Adipose tissue (tissue), 3 donors: ENCODE data around the gene GAS7. TPM values are rescaled to one million over a fixed set of nuclear protein-coding genes. Genes with fewer than 3 reads are reported as not detected.
"Not testable (repeated sequence)": the region's sequence is repeated elsewhere in the genome, so short reads cannot be mapped to it uniquely, and the experiment has no call there.

ENCODE experiments used
- H3K27ac ChIP-seq: one replicate; pipeline ENCODE4 v1.5.1; 2013; ENCODE audit warnings: low read depth, low read length
- WGBS, 3 donors: extraction: QIAGEN DNeasy Blood & Tissue Kit; methylation state at CpG; one replicate each; pipeline ENCODE4 v1.1.7; 2013; 5-methylcytosine and 5-hydroxymethylcytosine counted together
- polyA plus RNA-seq, 3 donors: library from polyadenylated mRNA; stranded (reverse); fragments of 200-250 nt; gene quantifications; one replicate each; pipeline ENCODE4 v1.2.3, GENCODE V29; 2013
- donor health status: healthy with polysubstance abuse.
- donor health status: Bipolar disorder and iron deficiency.
- donor health status: healthy.

The GAS7 gene
- polyA plus RNA-seq, 3 donors = 2.5 to 88.1 (median 16.4) TPM

GRCh38 chr17:10102817-10103216 lies 95.6 kb downstream of the GAS7 start:
- 66 to 85% (median 77%) methylated on average over 8 of the region's 8 CpGs for WGBS, 3 donors
- H3K27ac ChIP-seq = no peak overlapping the region

- 52 to 62% (median 59%) methylated on average over 8 of the region's 8 CpGs for WGBS, 3 donors
- no peak overlapping the region for H3K27ac ChIP-seq
Measured at GRCh38 chr17:10099051-10099571, 99.3 kb downstream of the GAS7 start.

GRCh38 chr17:10096596-10096995 lies 101.8 kb downstream of the GAS7 start:
- WGBS, 3 donors = 59 to 71% (median 62%) methylated on average over 8 of the region's 8 CpGs
- no peak overlapping the region for H3K27ac ChIP-seq

- 64 to 73% (median 68%) methylated on average over 8 of the region's 8 CpGs for WGBS, 3 donors
Measured at GRCh38 chr17:10095295-10095694, 103.1 kb downstream of the GAS7 start.

GRCh38 chr17:10094797-10095196 lies 103.6 kb downstream of the GAS7 start:
- WGBS, 3 donors = 47 to 64% (median 62%) methylated on average over 8 of the region's 8 CpGs
- no peak overlapping the region for H3K27ac ChIP-seq

More at GRCh38 chr17:10095295-10095694, 103.1 kb downstream of the GAS7 start:
- H3K27ac ChIP-seq = not testable (repeated sequence)

DNA sequence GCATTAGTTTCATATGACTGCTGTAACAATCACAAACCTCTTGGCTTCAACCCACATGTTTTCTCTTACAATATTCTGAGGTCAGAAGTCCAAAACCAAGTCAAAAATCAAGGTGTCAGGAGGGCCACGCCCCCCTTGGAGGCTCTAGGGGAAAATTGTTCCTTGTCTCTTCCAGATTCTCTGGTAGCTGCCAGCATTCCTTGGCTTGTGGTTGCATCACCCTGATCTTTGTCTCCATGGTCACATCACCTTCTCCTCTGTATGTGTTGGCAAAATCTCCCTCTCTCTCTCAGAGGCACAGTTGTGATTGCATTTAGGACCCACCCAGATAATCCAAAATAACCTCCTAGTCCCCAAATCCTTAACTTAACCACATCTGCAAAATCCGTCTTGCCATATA lies 105.8 kb downstream of the GAS7 start:
- WGBS, 3 donors = 77 to 90% (median 89%) methylated on average over 2 of the region's 2 CpGs

DNA sequence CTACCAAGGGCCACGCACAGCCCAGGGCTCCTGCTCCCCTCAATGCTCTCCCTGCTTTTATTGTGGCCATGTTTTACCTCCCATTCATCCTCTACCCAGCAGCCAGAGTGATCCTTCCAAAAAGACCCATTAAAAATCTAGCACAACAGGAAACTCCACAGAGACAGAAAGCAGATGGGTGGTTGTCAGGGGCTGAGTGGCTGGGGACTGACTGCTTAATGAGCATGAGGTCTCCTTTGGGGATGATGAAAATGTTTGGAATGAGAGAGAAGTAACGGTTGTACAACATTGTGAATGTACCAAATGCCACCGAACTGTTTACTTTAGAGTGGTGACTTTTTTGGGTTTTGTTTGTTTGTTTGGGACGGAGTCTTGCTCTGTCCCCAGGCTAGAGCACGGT lies 107.4 kb downstream of the GAS7 start:
- no peak overlapping the region for H3K27ac ChIP-seq
- 60 to 88% (median 77%) methylated on average over 5 of the region's 5 CpGs for WGBS, 3 donors

More for the DNA sequence above, 105.8 kb downstream of the GAS7 start:
- no peak overlapping the region for H3K27ac ChIP-seq

DNA sequence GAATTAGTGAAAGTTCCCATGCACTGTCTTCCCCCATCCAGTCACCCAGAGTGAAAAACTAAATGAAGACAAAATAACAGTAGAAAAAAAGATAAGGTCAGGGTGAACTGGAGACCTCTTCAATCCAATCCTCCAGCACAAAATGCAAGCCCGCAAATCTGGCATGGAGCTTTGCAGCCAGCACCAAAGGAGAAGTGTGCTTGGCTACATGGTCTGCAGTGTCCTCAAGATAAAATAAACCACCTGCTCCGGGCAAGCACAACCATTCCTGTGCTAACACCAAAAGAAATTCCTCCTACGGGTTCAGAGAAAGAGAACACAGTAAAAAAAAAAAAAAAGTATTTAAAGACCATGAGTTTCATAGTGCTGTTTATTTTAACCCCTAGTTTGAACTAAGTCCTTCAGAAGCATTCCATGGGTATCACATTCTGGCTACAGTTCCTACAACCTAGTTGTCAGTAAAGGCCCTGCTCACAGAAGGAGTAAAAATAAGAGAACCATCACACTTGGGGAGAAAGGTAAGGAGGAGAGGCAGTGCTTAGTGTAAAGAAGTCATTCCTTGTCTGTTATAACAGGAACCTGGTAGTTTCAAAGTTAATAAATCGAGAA lies 109.1 kb downstream of the GAS7 start:
- H3K27ac ChIP-seq = no peak overlapping the region
- WGBS, 3 donors = 49 to 56% (median 55%) methylated on average over 4 of the region's 4 CpGs

DNA sequence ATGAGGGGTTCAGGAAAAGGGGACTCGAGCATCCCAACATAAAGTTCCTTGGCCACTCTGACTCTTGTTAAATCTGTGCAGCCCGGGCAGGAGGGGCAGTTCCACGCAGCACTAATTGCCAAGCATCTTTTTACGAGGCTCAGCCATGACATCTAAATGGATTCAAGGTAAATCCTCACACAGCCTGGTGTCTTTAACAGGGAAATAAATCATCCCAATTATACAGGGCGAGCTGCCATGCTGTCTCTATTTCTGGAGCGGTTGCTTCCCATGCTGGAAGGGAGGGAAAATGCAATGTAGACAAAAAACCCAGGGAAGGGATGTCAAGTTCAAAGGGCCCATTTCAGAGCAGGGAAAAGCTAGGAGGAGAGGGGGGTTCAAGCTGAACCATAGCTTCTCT lies 110.0 kb downstream of the GAS7 start:
- 60 to 70% (median 65%) methylated on average over 6 of the region's 6 CpGs for WGBS, 3 donors
- H3K27ac ChIP-seq = no peak overlapping the region

DNA sequence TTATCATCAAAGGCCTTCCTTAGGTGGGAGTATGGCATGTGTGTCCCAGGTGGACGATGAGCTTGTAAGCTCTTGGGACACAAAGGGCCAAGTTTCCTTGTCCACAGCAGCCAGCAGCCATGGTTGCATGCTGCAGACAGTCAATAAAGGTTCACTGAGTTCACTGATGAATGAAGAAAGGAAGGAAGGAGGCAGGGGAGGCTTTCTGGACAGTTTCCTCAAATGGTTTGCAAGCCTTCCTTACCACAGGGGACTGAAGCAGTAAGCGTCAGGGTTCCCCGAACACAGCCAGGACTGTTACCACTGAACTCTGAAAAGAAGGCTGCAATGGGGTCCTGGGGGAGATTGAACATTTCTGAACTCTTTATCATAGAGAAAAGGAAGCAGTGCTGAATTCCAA lies 111.1 kb downstream of the GAS7 start:
- no peak overlapping the region for H3K27ac ChIP-seq
- WGBS, 3 donors = 10 to 54% (median 12%) methylated on average over 3 of the region's 3 CpGs

DNA sequence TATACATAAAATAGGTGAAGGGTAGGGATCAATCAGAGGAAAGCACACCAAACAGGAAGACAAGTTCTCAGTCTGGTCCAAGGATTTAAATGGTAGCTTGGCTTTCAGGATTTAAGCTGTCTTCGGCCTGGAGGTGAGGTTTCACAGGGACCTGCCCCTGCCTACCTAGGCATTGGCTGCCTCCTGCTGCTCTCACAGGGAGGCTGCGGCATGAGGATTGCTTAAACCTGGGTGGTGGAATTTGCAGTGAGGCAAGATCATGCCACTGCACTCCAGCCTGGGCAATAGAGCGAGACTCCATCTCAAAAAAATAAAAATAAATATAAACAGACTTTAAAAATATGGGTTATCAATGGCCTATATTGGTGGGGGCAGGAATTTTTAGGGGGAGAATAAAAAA lies 114.5 kb downstream of the GAS7 start:
- 90 to 95% (median 95%) methylated on average over 3 of the region's 3 CpGs for WGBS, 3 donors
- H3K27ac ChIP-seq = no peak overlapping the region

DNA sequence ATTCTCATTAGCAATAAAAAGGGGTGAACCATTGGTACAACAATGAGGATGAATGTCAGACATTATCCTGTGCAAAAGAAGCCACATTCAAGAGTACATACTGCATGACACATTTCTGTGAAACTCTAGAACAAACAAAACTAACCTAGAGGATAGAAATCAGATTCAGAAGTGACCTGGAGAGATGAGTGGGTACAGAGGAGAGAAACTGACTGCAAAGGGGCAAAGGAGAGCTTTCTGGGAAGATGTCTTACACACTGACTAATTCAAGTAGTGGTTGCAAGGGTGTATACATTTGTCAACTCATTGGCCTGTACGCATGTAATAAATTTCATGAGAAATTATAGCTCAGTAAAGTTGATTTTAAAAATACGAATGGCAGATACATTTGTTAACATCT lies 115.6 kb downstream of the GAS7 start:
- H3K27ac ChIP-seq = no peak overlapping the region
- 79 to 98% (median 96%) methylated on average over 2 of the region's 2 CpGs for WGBS, 3 donors

- WGBS, 3 donors = 70 to 77% (median 76%) methylated on average over 8 of the region's 8 CpGs
- no peak overlapping the region for H3K27ac ChIP-seq
Measured at GRCh38 chr17:10081571-10082169, 116.7 kb downstream of the GAS7 start.

- 73 to 80% (median 80%) methylated on average over 4 of the region's 4 CpGs for WGBS, 3 donors
Measured at GRCh38 chr17:10077561-10078299, 120.7 kb downstream of the GAS7 start.

GRCh38 chr17:10075919-10076318 lies 122.5 kb downstream of the GAS7 start:
- WGBS, 3 donors = 69 to 76% (median 73%) methylated on average over 4 to 5 of the region's 5 CpGs
- no peak overlapping the region for H3K27ac ChIP-seq

More at GRCh38 chr17:10077561-10078299, 120.7 kb downstream of the GAS7 start:
- H3K27ac ChIP-seq = no peak overlapping the region

- WGBS, 3 donors = 41 to 68% (median 65%) methylated on average over 6 of the region's 6 CpGs
Measured at GRCh38 chr17:10073941-10074340, 124.5 kb downstream of the GAS7 start.

DNA sequence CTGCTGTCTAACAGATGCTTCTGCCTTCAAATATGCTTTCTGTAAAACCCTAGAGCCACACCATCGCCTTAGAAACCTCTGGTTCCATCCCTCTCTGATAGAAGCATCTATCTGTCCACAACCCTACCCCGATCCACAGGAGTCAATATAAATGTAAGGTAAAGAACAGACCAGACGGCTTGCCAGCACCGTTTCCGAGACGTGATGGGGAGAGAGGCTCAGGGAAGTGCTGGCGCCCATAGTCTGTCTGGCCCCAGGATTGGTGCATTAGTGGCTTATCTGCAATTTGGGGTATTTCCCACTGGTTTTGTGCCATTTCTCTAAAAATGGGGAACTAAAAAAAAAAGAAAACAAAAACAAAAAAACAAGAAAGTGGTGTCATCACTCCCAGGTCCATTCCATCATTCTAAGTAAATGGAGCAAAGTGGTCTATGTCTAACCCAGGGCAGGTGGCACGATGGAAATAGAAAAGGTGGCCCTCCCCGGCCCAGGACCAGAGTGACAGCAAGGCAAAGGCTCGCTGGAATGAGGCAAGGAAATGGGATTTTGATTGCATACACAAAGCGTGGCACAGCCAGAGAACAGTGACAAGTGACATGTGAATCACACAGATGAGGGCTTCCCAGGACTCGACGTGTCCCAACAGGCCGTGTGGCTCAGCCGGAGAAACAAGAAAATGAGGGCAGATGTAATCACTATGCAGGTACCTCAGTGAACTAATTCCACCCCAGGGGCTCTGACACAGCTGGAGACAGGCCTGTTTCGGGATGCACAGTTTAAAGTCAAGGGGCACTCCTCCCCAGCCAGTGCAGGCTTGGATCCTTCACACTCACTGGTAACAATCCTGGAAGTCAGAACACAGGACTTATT lies 125.6 kb downstream of the GAS7 start:
- WGBS, 3 donors = 65 to 81% (median 81%) methylated on average over 16 of the region's 16 CpGs
- H3K27ac ChIP-seq = no peak overlapping the region

More at GRCh38 chr17:10073941-10074340, 124.5 kb downstream of the GAS7 start:
- no peak overlapping the region for H3K27ac ChIP-seq

DNA sequence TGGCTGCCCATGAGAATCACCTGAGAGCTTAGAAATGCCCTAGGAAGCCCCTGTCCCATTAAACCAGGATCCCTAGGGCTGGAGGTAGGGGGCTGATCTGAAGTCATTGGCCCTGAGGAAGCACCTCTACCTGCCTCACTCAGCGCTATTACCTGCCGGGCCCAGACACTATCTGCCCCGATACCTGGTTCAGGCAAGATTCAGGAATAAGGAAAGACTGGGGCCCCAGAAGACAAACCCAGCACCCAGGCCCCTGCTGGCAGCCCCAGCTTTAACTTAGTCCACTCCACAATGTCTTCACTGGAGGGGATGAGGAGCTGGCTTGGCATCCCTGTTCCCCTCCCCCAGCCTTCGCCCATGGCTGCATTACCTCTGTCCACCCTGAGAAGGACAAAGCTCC lies 126.3 kb downstream of the GAS7 start:
- no peak overlapping the region for H3K27ac ChIP-seq
- WGBS, 3 donors = 94 to 99% (median 95%) methylated on average over 4 of the region's 4 CpGs
